IMR-90 (cell line): ENCODE results near the gene RHBDL3. TPM values are rescaled to one million over a fixed set of nuclear protein-coding genes. Genes with fewer than 3 reads are reported as not detected.

ENCODE experiments used
- ATAC-seq: fragments of 200-7000 bp; cut with Tn5 transposase; 2 replicates; pipeline ENCODE4 v1.9.1; 2020; ENCODE audit warnings: low read depth, mild to moderate bottlenecking, moderate library complexity
- BruUV-seq: library from RNA; stranded (reverse); fragments of 400-500 nt; replicated peaks from 2 replicates; lab custom pipeline; 2021; lab: Mats Ljungman, UMichigan
- CTCF ChIA-PET: fragments of 300-600 bp; formaldehyde crosslinking; extraction: SDS; loops from one replicate; lab custom pipeline; 2021; ENCODE audit warnings: antibody characterized with exemption; lab: Yijun Ruan, JAX
- POLR2A ChIA-PET: fragments of 300-600 bp; sonication (Branson Sonifier 250); formaldehyde crosslinking; loops from one replicate; lab custom pipeline; 2022; ENCODE audit warnings: antibody characterized with exemption; ENCODE audit not compliant: unreplicated experiment; lab: Charles Lee
- DNase-seq: peaks from one replicate; pipeline ENCODE4 v3.0.0; 2013
- H2AFZ ChIP-seq: replicated peaks from 2 replicates; pipeline ENCODE3; 2013; ENCODE audit warnings: low read length, mild to moderate bottlenecking; ENCODE audit not compliant: poor library complexity
- H2AK5ac ChIP-seq: 2 replicates; pipeline ENCODE4 v1.6.1; 2013; ENCODE audit warnings: low read depth, low read length, inconsistent platforms
- H2AK9ac ChIP-seq: replicated peaks from 2 replicates; pipeline ENCODE3; 2013; ENCODE audit warnings: mild to moderate bottlenecking, low read depth, low read length, moderate library complexity; ENCODE audit not compliant: poor library complexity
- H2BK120ac ChIP-seq: 2 replicates; pipeline ENCODE4 v1.6.1; 2013; ENCODE audit warnings: low read depth, low read length, inconsistent platforms
- H2BK15ac ChIP-seq: 3 replicates; pipeline ENCODE4 v1.6.1; 2013; ENCODE audit warnings: low read depth, low read length, inconsistent platforms
- H2BK20ac ChIP-seq: 2 replicates; pipeline ENCODE4 v1.6.1; 2013; ENCODE audit warnings: low read depth, mild to moderate bottlenecking, inconsistent platforms, low read length, moderate library complexity
- H2BK5ac ChIP-seq: 2 replicates; pipeline ENCODE4 v1.6.1; 2013; ENCODE audit warnings: mild to moderate bottlenecking, low read depth, low read length, inconsistent platforms; ENCODE audit not compliant: poor library complexity, severe bottlenecking
- H3K14ac ChIP-seq: replicated peaks from 2 replicates; pipeline ENCODE4 v1.6.1; 2013; ENCODE audit warnings: low read depth, low read length, inconsistent platforms
- H3K18ac ChIP-seq: 2 replicates; pipeline ENCODE4 v1.6.1; 2013; ENCODE audit warnings: low read depth, low read length, control low read depth
- H3K23ac ChIP-seq: 2 replicates; pipeline ENCODE4 v1.6.1; 2013; ENCODE audit warnings: low read depth, low read length, inconsistent platforms
- H3K27ac ChIP-seq: 2 replicates; pipeline ENCODE4 v1.5.1; 2013; ENCODE audit warnings: mild to moderate bottlenecking, control low read depth, low read length; ENCODE audit not compliant: insufficient read depth
- H3K27me3 ChIP-seq: 2 replicates; pipeline ENCODE4 v1.6.1; 2013; ENCODE audit warnings: low read length; ENCODE audit not compliant: control insufficient read depth, insufficient read depth
- H3K36me3 ChIP-seq: 2 replicates; pipeline ENCODE4 v1.6.1; 2013; ENCODE audit warnings: low read length, mixed read lengths; ENCODE audit not compliant: control insufficient read depth, insufficient read depth
- H3K4ac ChIP-seq: 2 replicates; pipeline ENCODE4 v1.6.1; 2013; ENCODE audit warnings: low read depth, low read length, inconsistent platforms
- H3K4me1 ChIP-seq: 2 replicates; pipeline ENCODE4 v1.6.1; 2013; ENCODE audit warnings: low read length, mixed read lengths; ENCODE audit not compliant: control insufficient read depth, insufficient read depth
- H3K4me2 ChIP-seq: 2 replicates; pipeline ENCODE4 v1.6.1; 2013; ENCODE audit warnings: low read depth, mild to moderate bottlenecking, control low read depth, low read length, moderate library complexity
- H3K4me3 ChIP-seq: 2 replicates; pipeline ENCODE4 v1.5.1; 2013; ENCODE audit warnings: low read depth, mild to moderate bottlenecking, control low read depth, low read length, moderate library complexity; ENCODE audit not compliant: insufficient read depth
- H3K56ac ChIP-seq: 2 replicates; pipeline ENCODE4 v1.6.1; 2013; ENCODE audit warnings: low read length, inconsistent platforms; ENCODE audit not compliant: insufficient read depth; ENCODE audit errors: extremely low read depth
- H3K79me1 ChIP-seq, 2 experiments: 2 replicates each; pipeline ENCODE4 v1.6.1; 2013; ENCODE audit warnings: low read length in 2 of 2, inconsistent platforms in 1 of 2, low read depth in 1 of 2
- H3K9ac ChIP-seq: 2 replicates; pipeline ENCODE4 v1.6.1; 2013; ENCODE audit warnings: low read depth, low read length, control low read depth
- H3K9me1 ChIP-seq: 2 replicates; pipeline ENCODE4 v1.6.1; 2013; ENCODE audit warnings: low read length, inconsistent platforms; ENCODE audit not compliant: insufficient read depth
- H3K9me3 ChIP-seq: 2 replicates; pipeline ENCODE4 v1.6.1; 2013; ENCODE audit warnings: low read length; ENCODE audit not compliant: control insufficient read depth, insufficient read depth
- H4K20me1 ChIP-seq: 2 replicates; pipeline ENCODE4 v1.6.1; 2013; ENCODE audit warnings: low read length, inconsistent platforms; ENCODE audit not compliant: insufficient read depth
- H4K5ac ChIP-seq: 2 replicates; pipeline ENCODE4 v1.6.1; 2013; ENCODE audit warnings: mild to moderate bottlenecking, low read depth, low read length, control low read depth
- H4K8ac ChIP-seq, 2 experiments: 2 replicates each; pipeline ENCODE4 v1.6.1; 2013; ENCODE audit warnings: low read depth in 2 of 2, low read length in 2 of 2, control low read depth in 1 of 2, inconsistent platforms in 1 of 2
- H4K91ac ChIP-seq: 2 replicates; pipeline ENCODE4 v1.6.1; 2013; ENCODE audit warnings: low read depth, low read length, inconsistent platforms; ENCODE audit not compliant: insufficient read depth
- BHLHE40 ChIP-seq: fragments of 150-350 bp; IDR thresholded peaks from 2 replicates; pipeline ENCODE4 v1.6.1; 2016; ENCODE audit warnings: mild to moderate bottlenecking, low read depth, low read length
- ELK1 ChIP-seq: fragments of 150-350 bp; IDR thresholded peaks from 2 replicates; pipeline ENCODE4 v1.6.1; 2016; ENCODE audit warnings: low read depth, mild to moderate bottlenecking, low read length, moderate library complexity, borderline replicate concordance
- MAFK ChIP-seq: IDR thresholded peaks from 2 replicates; pipeline ENCODE4 v1.6.1; 2012; ENCODE audit warnings: low read depth, low read length, improper control_type of control experiment
- NFE2L2 ChIP-seq: fragments of 150-350 bp; IDR thresholded peaks from 2 replicates; pipeline ENCODE4 v1.6.1; 2016; ENCODE audit warnings: low read depth, mild to moderate bottlenecking, low read length
- RAD21 ChIP-seq: IDR thresholded peaks from 2 replicates; pipeline ENCODE4 v1.6.1; 2012; ENCODE audit warnings: low read length, improper control_type of control experiment
- RFX5 ChIP-seq: IDR thresholded peaks from 2 replicates; pipeline ENCODE4 v1.8.0; 2012; ENCODE audit warnings: low read depth, mild to moderate bottlenecking, low read length, moderate library complexity
- WGBS, 2 experiments: methylation state at CpG; one replicate each; pipeline versions ENCODE4 v1.1.5 to v1.1.7; 2013; ENCODE audit warnings: missing lambda C conversion rate in 2 of 2; ENCODE audit not compliant: insufficient read length in 1 of 2; ENCODE audit errors: extremely low coverage in 2 of 2; 5-methylcytosine and 5-hydroxymethylcytosine counted together
- dilution Hi-C: fragments of 300-500 bp; cut with HindIII; formaldehyde crosslinking; loops from one replicate; pipeline ENCODE4 v1.14.3; 2018; ENCODE audit warnings: low sequenced_read_pairs; ENCODE audit not compliant: unreplicated experiment
- in situ Hi-C: fragments of 300-500 bp; cut with MboI; formaldehyde crosslinking; loops from 3 replicates; pipeline ENCODE4 v1.14.3; 2019; ENCODE audit warnings: low sequenced_read_pairs, inconsistent platforms, mixed read lengths
- intact Hi-C: fragments of 100-400 bp; cut with micrococcal nuclease; formaldehyde crosslinking; loops from 2 replicates; pipeline ENCODE4 v1.10.0; 2022
- polyA plus RNA-seq, 3 experiments: library from polyadenylated mRNA; depleted of rRNA; stranded (reverse); fragments of >200 nt; gene quantifications; 2 replicates each; pipeline ENCODE4 v1.2.3, GENCODE V29; 2012; ENCODE audit warnings: low replicate concordance in 1 of 3
- total RNA-seq: library from RNA; depleted of rRNA; stranded (reverse); fragments of >200 nt; gene quantifications from 2 replicates; pipeline ENCODE4 v1.2.3, GENCODE V29; 2012

RHBDL3 gene
- total and polyA plus RNA-seq, 2 of the 4 experiments (the other 2 are of a cell fraction): 0.09 to 0.18 TPM

GRCh38 chr17:32285746-32286517 lies 20.3 kb downstream of the RHBDL3 start:
- H2BK15ac ChIP-seq: no peak overlapping the region
- no peak overlapping the region for H2BK120ac ChIP-seq
- no peak overlapping the region for H3K4ac ChIP-seq
- no peak overlapping the region for H3K9ac ChIP-seq
- H3K79me1 ChIP-seq: no peaks in the 10 kb centered on the region
- H3K4me3 ChIP-seq: no peak overlapping the region
- H3K4me2 ChIP-seq: no peak overlapping the region
- H2AK5ac ChIP-seq: no peak overlapping the region
- no peak overlapping the region for H2BK20ac ChIP-seq
- POLR2A ChIA-PET: no interaction called here
- H4K8ac ChIP-seq: no peak overlapping the region
- H2AFZ ChIP-seq: no peak overlapping the region
- no peak overlapping the region for H3K18ac ChIP-seq
- H3K27me3 ChIP-seq: peaks cover 36% of the 10 kb centered on the region
- H3K36me3 ChIP-seq: no peaks in the 10 kb centered on the region
- no peak for DNase-seq
- in situ Hi-C loops (no loop called here), intact Hi-C loops (no loop called here), dilution Hi-C loops (no loop called here)
- CTCF ChIA-PET: no interaction called here
- H2BK5ac ChIP-seq: no peak overlapping the region
- 63% methylated on average over 8 of the region's 9 CpGs; no CpG with 5 or more reads in 1 of the 2 experiments for WGBS, 2 experiments
- no peak overlapping the region for H4K5ac ChIP-seq
- H2AK9ac ChIP-seq: peak overlapping the region; percentile 48
- no peak for ATAC-seq
- H3K4me1 ChIP-seq: no peaks in the 10 kb centered on the region
- no peak overlapping the region for H3K23ac ChIP-seq
- no peaks in the 10 kb centered on the region for H3K9me1 ChIP-seq
- no peak overlapping the region for H3K27ac ChIP-seq
- no peak overlapping the region for H3K14ac ChIP-seq
- H4K91ac ChIP-seq: no peak overlapping the region
- no TSS peak for BruUV-seq
- TF ChIP-seq RAD21 (no peak), NFE2L2 (no peak), MAFK (no peak), ELK1 (no peak), BHLHE40 (no peak), RFX5 (no peak)
- no peak overlapping the region for H3K56ac ChIP-seq
- H4K20me1 ChIP-seq: no peaks in the 10 kb centered on the region
- no peaks in the 10 kb centered on the region for H3K9me3 ChIP-seq
